H9 (cell line): Measurements from ENCODE around the gene ABHD17C. TPM values are rescaled to one million over a fixed set of nuclear protein-coding genes. Genes with fewer than 3 reads are reported as not detected.

Source experiments
- DNase-seq: peaks from one replicate; pipeline ENCODE4 v3.0.0-alpha.2; 2017
- H2AFZ ChIP-seq: one replicate; pipeline ENCODE4 v1.6.1; 2013; ENCODE audit warnings: mild to moderate bottlenecking, low read length, control low read depth, moderate library complexity
- H2AK5ac ChIP-seq: 2 replicates; pipeline ENCODE4 v1.6.1; 2013; ENCODE audit warnings: low read length, control low read depth, mixed read lengths; ENCODE audit not compliant: insufficient read length
- H2BK120ac ChIP-seq: one replicate; pipeline ENCODE4 v1.6.1; 2013; ENCODE audit warnings: low read depth, mild to moderate bottlenecking, low read length, control low read depth, inconsistent platforms; ENCODE audit not compliant: poor library complexity, severe bottlenecking
- H2BK12ac ChIP-seq: 2 replicates; pipeline ENCODE4 v1.6.1; 2013; ENCODE audit warnings: low read length, control low read depth, mixed read lengths, low read depth; ENCODE audit not compliant: insufficient read length
- H2BK15ac ChIP-seq: 2 replicates; pipeline ENCODE4 v1.6.1; 2013; ENCODE audit warnings: low read depth, low read length, control low read depth
- H2BK20ac ChIP-seq: one replicate; pipeline ENCODE4 v1.6.1; 2013; ENCODE audit warnings: low read depth, mild to moderate bottlenecking, low read length, control low read depth, inconsistent platforms; ENCODE audit not compliant: poor library complexity, severe bottlenecking
- H2BK5ac ChIP-seq: 2 replicates; pipeline ENCODE4 v1.6.1; 2013; ENCODE audit warnings: low read length, control low read depth, mixed read lengths; ENCODE audit not compliant: insufficient read length
- H3K14ac ChIP-seq: 2 replicates; pipeline ENCODE4 v1.6.1; 2013; ENCODE audit warnings: low read length, control low read depth; ENCODE audit not compliant: insufficient read depth
- H3K18ac ChIP-seq: 2 replicates; pipeline ENCODE4 v1.6.1; 2013; ENCODE audit warnings: low read depth, mild to moderate bottlenecking, mixed read lengths, low read length, control low read depth; ENCODE audit not compliant: insufficient read length
- H3K23ac ChIP-seq: 2 replicates; pipeline ENCODE4 v1.6.1; 2013; ENCODE audit warnings: low read length, control low read depth, mixed read lengths, low read depth; ENCODE audit not compliant: insufficient read length
- H3K23me2 ChIP-seq: 2 replicates; pipeline ENCODE4 v1.6.1; 2013; ENCODE audit warnings: low read depth, mild to moderate bottlenecking, mixed read lengths, low read length, control low read depth; ENCODE audit not compliant: insufficient read length, poor library complexity, severe bottlenecking
- H3K27ac ChIP-seq: 2 replicates; pipeline ENCODE4 v1.5.1; 2013; ENCODE audit warnings: low read length, control low read depth, mixed read lengths, low read depth; ENCODE audit not compliant: insufficient read length
- H3K27me3 ChIP-seq: 2 replicates; pipeline ENCODE4 v1.6.1; 2013; ENCODE audit warnings: low read length, control low read depth, inconsistent platforms; ENCODE audit not compliant: insufficient read depth
- H3K4ac ChIP-seq: 2 replicates; pipeline ENCODE4 v1.6.1; 2013; ENCODE audit warnings: low read depth, mild to moderate bottlenecking, control low read depth, inconsistent platforms, low read length, moderate library complexity
- H3K4me1 ChIP-seq: 2 replicates; pipeline ENCODE4 v1.6.1; 2013; ENCODE audit warnings: low read length, control low read depth, inconsistent platforms; ENCODE audit not compliant: insufficient read depth
- H3K4me2 ChIP-seq: 2 replicates; pipeline ENCODE4 v1.6.1; 2013; ENCODE audit warnings: low read length, control low read depth, mixed read lengths; ENCODE audit not compliant: insufficient read length, insufficient read depth
- H3K56ac ChIP-seq: 2 replicates; pipeline ENCODE4 v1.6.1; 2013; ENCODE audit warnings: low read depth, mild to moderate bottlenecking, mixed read lengths, low read length, control low read depth; ENCODE audit not compliant: insufficient read length
- H3K79me1 ChIP-seq: 2 replicates; pipeline ENCODE4 v1.6.1; 2013; ENCODE audit warnings: low read depth, mild to moderate bottlenecking, moderate library complexity, low read length, control low read depth, inconsistent platforms; ENCODE audit not compliant: insufficient read depth, poor library complexity, severe bottlenecking
- H3K79me2 ChIP-seq: 2 replicates; pipeline ENCODE4 v1.6.1; 2013; ENCODE audit warnings: low read length, control low read depth, inconsistent platforms; ENCODE audit not compliant: insufficient read depth
- H3K9ac ChIP-seq: 2 replicates; pipeline ENCODE4 v1.6.1; 2013; ENCODE audit warnings: low read length, control low read depth, mixed read lengths; ENCODE audit not compliant: insufficient read length; ENCODE audit errors: extremely low read depth
- H3K9me3 ChIP-seq: one replicate; pipeline ENCODE4 v1.6.1; 2013; ENCODE audit warnings: low read depth, low read length, inconsistent platforms; ENCODE audit not compliant: control insufficient read depth
- H3T11ph ChIP-seq: one replicate; pipeline ENCODE4 v1.6.1; 2013; ENCODE audit warnings: mild to moderate bottlenecking, low read length, control low read depth, inconsistent platforms
- H4K20me1 ChIP-seq: one replicate; pipeline ENCODE4 v1.6.1; 2013; ENCODE audit not compliant: control insufficient read depth, insufficient read length, insufficient read depth
- H4K5ac ChIP-seq: 2 replicates; pipeline ENCODE4 v1.6.1; 2013; ENCODE audit warnings: low read depth, mild to moderate bottlenecking, mixed read lengths, low read length, control low read depth; ENCODE audit not compliant: insufficient read length
- H4K8ac ChIP-seq: replicated peaks from 2 replicates; pipeline ENCODE4 v1.6.1; 2013; ENCODE audit warnings: low read length, control low read depth, mixed read lengths, low read depth; ENCODE audit not compliant: insufficient read length
- H4K91ac ChIP-seq: 2 replicates; pipeline ENCODE4 v1.6.1; 2013; ENCODE audit warnings: low read depth, mild to moderate bottlenecking, moderate library complexity, mixed read lengths, low read length, control low read depth; ENCODE audit not compliant: insufficient read length
- H3K27ac Mint-ChIP-seq, 3 experiments: 2 replicates in 2 of 3; 3 replicates in 1 of 3; pipeline ENCODE4 v1.8.0; 2020 to 2021; ENCODE audit warnings: mixed read lengths in 3 of 3, mild to moderate bottlenecking in 1 of 3, moderate library complexity in 1 of 3
- H3K27me3 Mint-ChIP-seq: 2 replicates; pipeline ENCODE4 v1.8.0; 2021; ENCODE audit warnings: low read depth, mild to moderate bottlenecking, moderate library complexity, mixed read lengths
- H3K36me3 Mint-ChIP-seq, 3 experiments: 2 replicates in 2 of 3; 3 replicates in 1 of 3; pipeline ENCODE4 v1.8.0; 2020 to 2021; ENCODE audit warnings: low read depth in 3 of 3, mixed read lengths in 3 of 3; ENCODE audit not compliant: insufficient read depth in 1 of 3
- H3K4me1 Mint-ChIP-seq, 2 experiments: 2 replicates each; pipeline ENCODE4 v1.8.0; 2020; ENCODE audit warnings: mixed read lengths in 2 of 2
- H3K4me3 Mint-ChIP-seq, 2 experiments: 2 replicates in 1 of 2; 3 replicates in 1 of 2; pipeline ENCODE4 v1.8.0; 2020 to 2021; ENCODE audit warnings: mild to moderate bottlenecking in 2 of 2, mixed read lengths in 2 of 2, moderate library complexity in 1 of 2
- H3K9me3 Mint-ChIP-seq, 2 experiments: 2 replicates in 1 of 2; 3 replicates in 1 of 2; pipeline ENCODE4 v1.8.0; 2020; ENCODE audit warnings: mild to moderate bottlenecking in 2 of 2, mixed read lengths in 2 of 2, moderate library complexity in 1 of 2
- CTCF ChIP-seq: fragments of 200-600 bp; sonication (generic); conservative IDR thresholded peaks from 3 replicates; pipeline ENCODE4 v1.8.0; 2021; ENCODE audit warnings: antibody characterized with exemption, mild to moderate bottlenecking
- WGBS: extraction: QIAGEN DNeasy Blood & Tissue Kit; methylation state at CpG from one replicate; pipeline ENCODE4 v1.1.7; 2013; ENCODE audit warnings: missing lambda C conversion rate, low lambda C conversion rate, mixed read lengths; ENCODE audit not compliant: insufficient read length; ENCODE audit errors: extremely low coverage; 5-methylcytosine and 5-hydroxymethylcytosine counted together
- total RNA-seq: library from RNA; stranded (reverse); gene quantifications from 2 replicates; pipeline ENCODE4 v1.2.1, GENCODE V29; 2021

Gene ABHD17C
- total RNA-seq, 1 experiment from 2014 or later: 21.5 TPM

DNA sequence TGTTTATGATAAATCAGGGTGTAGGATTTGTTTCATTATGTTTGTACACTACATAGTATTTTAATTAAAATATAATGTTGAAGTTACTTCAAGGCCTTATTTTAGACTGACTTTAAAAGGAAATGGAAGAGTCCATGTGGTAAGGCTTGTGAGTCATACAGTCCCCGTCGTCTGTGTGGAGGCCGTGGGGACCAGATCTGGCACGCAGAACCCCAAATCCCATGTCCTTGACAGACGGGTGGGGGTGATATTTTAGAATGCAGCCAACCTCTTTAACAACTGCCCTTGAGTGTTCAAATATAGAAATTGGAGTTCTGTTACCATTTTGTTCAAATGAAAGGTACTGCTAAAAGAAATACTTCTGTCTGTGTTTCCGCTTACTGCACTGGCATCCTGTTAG lies 35.8 kb downstream of the ABHD17C start:
- H2BK5ac ChIP-seq: no peak overlapping the region
- no peak overlapping the region for H2BK20ac ChIP-seq
- Mint-ChIP-seq H3K4me1 (peaks cover 22 to 33% of the 10 kb centered on the region in 2 experiments), H3K36me3 (peaks cover 9 to 15% (median 10%) of the 10 kb centered on the region in 3 experiments), H3K27ac (no peak overlapping the region; a peak in 1 of 7 replicates), H3K9me3 (peaks cover 9 to 11% of the 10 kb centered on the region in 2 experiments), H3K4me3 (no peak overlapping the region), H3K27me3 (no peaks in the 10 kb centered on the region)
- H2BK120ac ChIP-seq: no peak overlapping the region
- no peak overlapping the region for H3K18ac ChIP-seq
- H4K20me1 ChIP-seq: no peaks in the 10 kb centered on the region
- H3K56ac ChIP-seq: no peak overlapping the region
- no peak overlapping the region for H2BK12ac ChIP-seq
- H3K79me1 ChIP-seq: no peaks in the 10 kb centered on the region
- no peaks in the 10 kb centered on the region for H3K79me2 ChIP-seq
- no peaks in the 10 kb centered on the region for H3K23me2 ChIP-seq
- no peak overlapping the region for H2AFZ ChIP-seq
- H2AK5ac ChIP-seq: no peak overlapping the region
- no peaks in the 10 kb centered on the region for H3K9me3 ChIP-seq
- H3K4ac ChIP-seq: no peak overlapping the region
- H4K8ac ChIP-seq: no peak overlapping the region
- no peak overlapping the region for H3K14ac ChIP-seq
- H3T11ph ChIP-seq: no peak overlapping the region
- no peak overlapping the region for H4K91ac ChIP-seq
- no peak overlapping the region for H3K23ac ChIP-seq
- no peak overlapping the region for H3K27ac ChIP-seq
- no peak for TF ChIP-seq CTCF
- H4K5ac ChIP-seq: no peak overlapping the region
- H3K9ac ChIP-seq: no peak overlapping the region
- DNase-seq: no peak
- no peak overlapping the region for H3K4me2 ChIP-seq
- H2BK15ac ChIP-seq: no peak overlapping the region
- H3K4me1 ChIP-seq: no peaks in the 10 kb centered on the region
- H3K27me3 ChIP-seq: no peaks in the 10 kb centered on the region
- WGBS: no CpG with 5 or more reads among the region's 6 CpGs
